HepG2 (cell line): ENCODE data around the gene MYO18B.

Experiments
- ARHGAP35 ChIP-seq: sonication (generic); formaldehyde crosslinking; IDR thresholded peaks from 2 replicates; pipeline ENCODE4 v1.9.0; 2022; ENCODE audit warnings: mild to moderate bottlenecking, inconsistent platforms, moderate library complexity, missing genetic modification reagents, borderline replicate concordance
- ARID2 ChIP-seq: sonication (generic); formaldehyde crosslinking; IDR thresholded peaks from 2 replicates; pipeline ENCODE4 v1.8.1; 2022; ENCODE audit warnings: mild to moderate bottlenecking, missing genetic modification reagents, borderline replicate concordance
- CREB1 ChIP-seq, 2 experiments: fragments of 450-650 bp in 1 of 2; IDR thresholded peaks; 2 replicates each; pipeline ENCODE4 v1.6.1; 2016 to 2017; ENCODE audit warnings: control low read depth in 1 of 2, mild to moderate bottlenecking in 1 of 2, missing compliant biosample characterization in 1 of 2, missing genetic modification characterization in 1 of 2
- KDM4B ChIP-seq: sonication (generic); formaldehyde crosslinking; IDR thresholded peaks from 2 replicates; pipeline ENCODE4 v1.4.0; 2020; ENCODE audit warnings: missing genetic modification reagents
- MEIS2 ChIP-seq: sonication (generic); formaldehyde crosslinking; IDR thresholded peaks from 2 replicates; pipeline ENCODE4 v1.9.0; 2021; ENCODE audit warnings: mild to moderate bottlenecking, missing genetic modification reagents
- NCOA2 ChIP-seq: sonication (generic); formaldehyde crosslinking; IDR thresholded peaks from 2 replicates; pipeline ENCODE4 v1.8.0; 2022; ENCODE audit warnings: inconsistent platforms
- POLR2AphosphoS5 ChIP-seq: IDR thresholded peaks from 2 replicates; pipeline ENCODE4 v1.6.1; 2012; ENCODE audit warnings: low read depth, low read length
- RFX5 ChIP-seq: IDR thresholded peaks from 2 replicates; pipeline ENCODE4 v1.6.1; 2011; ENCODE audit warnings: low read depth, low read length, improper control_type of control experiment
- SUZ12 ChIP-seq: fragments of 150-350 bp; IDR thresholded peaks from 2 replicates; pipeline ENCODE4 v1.6.1; 2014; ENCODE audit warnings: low read depth, low read length
- TBL1XR1 ChIP-seq: fragments of 150-350 bp; IDR thresholded peaks from 2 replicates; pipeline ENCODE4 v1.6.1; 2014; ENCODE audit warnings: borderline replicate concordance, low read length; ENCODE audit not compliant: partially characterized antibody
- ZNF570 ChIP-seq: sonication (generic); formaldehyde crosslinking; IDR thresholded peaks from 2 replicates; pipeline ENCODE4 v1.4.0; 2020; ENCODE audit warnings: mild to moderate bottlenecking, missing genetic modification reagents, borderline replicate concordance
- TF ChIP-seq, protein P1 (sequence below): sonication (generic); formaldehyde crosslinking; IDR thresholded peaks from 2 replicates; pipeline ENCODE4 v1.5.0; 2020; ENCODE audit warnings: mild to moderate bottlenecking, missing genetic modification reagents, moderate library complexity
- TF ChIP-seq, protein P2 (sequence below): fragments of 450-650 bp; IDR thresholded peaks from 2 replicates; pipeline ENCODE4 v1.6.1; 2017; ENCODE audit warnings: mild to moderate bottlenecking

DNA sequence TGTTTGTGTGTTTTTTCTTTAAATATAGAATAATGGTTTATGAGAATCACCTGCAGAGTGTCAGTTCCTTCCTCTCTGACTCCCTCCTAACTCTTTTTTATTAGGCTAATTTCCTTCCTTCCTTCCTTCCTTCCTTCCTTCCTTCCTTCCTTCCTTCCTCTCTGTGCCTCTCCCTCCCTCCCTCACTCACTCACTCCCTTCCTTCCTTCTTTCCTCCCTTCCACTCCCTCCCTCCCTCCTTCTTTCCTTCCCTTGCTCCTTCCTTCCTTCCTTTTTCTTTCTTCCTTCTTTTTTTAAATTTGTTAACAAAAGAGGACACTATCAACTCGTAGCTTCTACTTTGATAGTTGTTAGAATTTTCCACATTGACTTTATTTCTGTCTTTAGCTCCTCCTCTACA, 274.9 kb downstream of the MYO18B start:
- no peak for TF ChIP-seq POLR2AphosphoS5
- TF ChIP-seq MEIS2 (CRISPR knock-in tag): no peak
- no peak for TF ChIP-seq NCOA2 (CRISPR knock-in tag)
- TF ChIP-seq SUZ12: no peak
- no peak for TF ChIP-seq KDM4B (CRISPR knock-in tag)
- TF ChIP-seq, protein P1, sequence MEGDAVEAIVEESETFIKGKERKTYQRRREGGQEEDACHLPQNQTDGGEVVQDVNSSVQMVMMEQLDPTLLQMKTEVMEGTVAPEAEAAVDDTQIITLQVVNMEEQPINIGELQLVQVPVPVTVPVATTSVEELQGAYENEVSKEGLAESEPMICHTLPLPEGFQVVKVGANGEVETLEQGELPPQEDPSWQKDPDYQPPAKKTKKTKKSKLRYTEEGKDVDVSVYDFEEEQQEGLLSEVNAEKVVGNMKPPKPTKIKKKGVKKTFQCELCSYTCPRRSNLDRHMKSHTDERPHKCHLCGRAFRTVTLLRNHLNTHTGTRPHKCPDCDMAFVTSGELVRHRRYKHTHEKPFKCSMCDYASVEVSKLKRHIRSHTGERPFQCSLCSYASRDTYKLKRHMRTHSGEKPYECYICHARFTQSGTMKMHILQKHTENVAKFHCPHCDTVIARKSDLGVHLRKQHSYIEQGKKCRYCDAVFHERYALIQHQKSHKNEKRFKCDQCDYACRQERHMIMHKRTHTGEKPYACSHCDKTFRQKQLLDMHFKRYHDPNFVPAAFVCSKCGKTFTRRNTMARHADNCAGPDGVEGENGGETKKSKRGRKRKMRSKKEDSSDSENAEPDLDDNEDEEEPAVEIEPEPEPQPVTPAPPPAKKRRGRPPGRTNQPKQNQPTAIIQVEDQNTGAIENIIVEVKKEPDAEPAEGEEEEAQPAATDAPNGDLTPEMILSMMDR (CRISPR knock-in tag): no peak
- TF ChIP-seq ARID2 (CRISPR knock-in tag): no peak
- TF ChIP-seq ZNF570: no peak
- TF ChIP-seq, protein P2, sequence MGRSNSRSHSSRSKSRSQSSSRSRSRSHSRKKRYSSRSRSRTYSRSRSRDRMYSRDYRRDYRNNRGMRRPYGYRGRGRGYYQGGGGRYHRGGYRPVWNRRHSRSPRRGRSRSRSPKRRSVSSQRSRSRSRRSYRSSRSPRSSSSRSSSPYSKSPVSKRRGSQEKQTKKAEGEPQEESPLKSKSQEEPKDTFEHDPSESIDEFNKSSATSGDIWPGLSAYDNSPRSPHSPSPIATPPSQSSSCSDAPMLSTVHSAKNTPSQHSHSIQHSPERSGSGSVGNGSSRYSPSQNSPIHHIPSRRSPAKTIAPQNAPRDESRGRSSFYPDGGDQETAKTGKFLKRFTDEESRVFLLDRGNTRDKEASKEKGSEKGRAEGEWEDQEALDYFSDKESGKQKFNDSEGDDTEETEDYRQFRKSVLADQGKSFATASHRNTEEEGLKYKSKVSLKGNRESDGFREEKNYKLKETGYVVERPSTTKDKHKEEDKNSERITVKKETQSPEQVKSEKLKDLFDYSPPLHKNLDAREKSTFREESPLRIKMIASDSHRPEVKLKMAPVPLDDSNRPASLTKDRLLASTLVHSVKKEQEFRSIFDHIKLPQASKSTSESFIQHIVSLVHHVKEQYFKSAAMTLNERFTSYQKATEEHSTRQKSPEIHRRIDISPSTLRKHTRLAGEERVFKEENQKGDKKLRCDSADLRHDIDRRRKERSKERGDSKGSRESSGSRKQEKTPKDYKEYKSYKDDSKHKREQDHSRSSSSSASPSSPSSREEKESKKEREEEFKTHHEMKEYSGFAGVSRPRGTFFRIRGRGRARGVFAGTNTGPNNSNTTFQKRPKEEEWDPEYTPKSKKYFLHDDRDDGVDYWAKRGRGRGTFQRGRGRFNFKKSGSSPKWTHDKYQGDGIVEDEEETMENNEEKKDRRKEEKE: no peak
- no peak for TF ChIP-seq RFX5
- no peak for TF ChIP-seq CREB1 (IDR thresholded peaks at IDR 0.05)
- TF ChIP-seq CREB1 (CRISPR knock-in tag; IDR thresholded peaks at IDR 0.05): no peak
- TF ChIP-seq ARHGAP35 (CRISPR knock-in tag): no peak
- no peak for TF ChIP-seq TBL1XR1
